Activated CD4-positive, alpha-beta memory T cell treated with anti-CD3 and anti-CD28 coated beads, Interleukin-2, amount 10 ng/mL, durations not matched to agents 7 days and 5 days (primary cell): Measurements from ENCODE around the gene UXT. TPM values are rescaled to one million over a fixed set of nuclear protein-coding genes. Genes with fewer than 3 reads are reported as not detected.
A peak's percentile ranks its signal among the peaks of the same experiment; 100 is the strongest.
"Not testable (repeated sequence)": the region's sequence is repeated elsewhere in the genome, so short reads cannot be mapped to it uniquely, and the experiment has no call there.

Experiments used
- CTCF ChIA-PET: fragments of 350-600 bp; sonication (Branson Sonifier 250); formaldehyde crosslinking; loops from one replicate; lab custom pipeline; 2021; ENCODE audit warnings: antibody characterized with exemption, inconsistent platforms; lab: Charles Lee
- POLR2A ChIA-PET: fragments of 350-600 bp; sonication (Branson Sonifier 250); formaldehyde crosslinking; loops from one replicate; lab custom pipeline; 2021; ENCODE audit warnings: antibody characterized with exemption; lab: Charles Lee
- DNase-seq: peaks from one replicate; pipeline ENCODE4 v3.0.0-alpha.2; 2020
- H3K27ac Mint-ChIP-seq: one replicate; pipeline ENCODE4 v1.8.0; 2021; ENCODE audit warnings: mild to moderate bottlenecking, mixed read lengths
- H3K27me3 Mint-ChIP-seq: one replicate; pipeline ENCODE4 v1.8.0; 2021; ENCODE audit warnings: mixed read lengths
- H3K36me3 Mint-ChIP-seq: one replicate; pipeline ENCODE4 v1.8.0; 2021; ENCODE audit warnings: low read depth, mixed read lengths
- H3K4me1 Mint-ChIP-seq: one replicate; pipeline ENCODE4 v1.8.0; 2021; ENCODE audit warnings: mixed read lengths
- H3K4me3 Mint-ChIP-seq: one replicate; pipeline ENCODE4 v1.8.0; 2021; ENCODE audit warnings: mild to moderate bottlenecking, mixed read lengths
- H3K9me3 Mint-ChIP-seq: one replicate; pipeline ENCODE4 v1.8.0; 2021; ENCODE audit warnings: mixed read lengths
- total RNA-seq, 2 experiments: library from RNA; stranded (reverse); gene quantifications; one replicate each; pipeline ENCODE4 v1.2.3, GENCODE V29; 2021

The UXT gene, protein sequence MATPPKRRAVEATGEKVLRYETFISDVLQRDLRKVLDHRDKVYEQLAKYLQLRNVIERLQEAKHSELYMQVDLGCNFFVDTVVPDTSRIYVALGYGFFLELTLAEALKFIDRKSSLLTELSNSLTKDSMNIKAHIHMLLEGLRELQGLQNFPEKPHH
- total RNA-seq: 100 to 1,000 TPM; 162 to 167 TPM

DNA sequence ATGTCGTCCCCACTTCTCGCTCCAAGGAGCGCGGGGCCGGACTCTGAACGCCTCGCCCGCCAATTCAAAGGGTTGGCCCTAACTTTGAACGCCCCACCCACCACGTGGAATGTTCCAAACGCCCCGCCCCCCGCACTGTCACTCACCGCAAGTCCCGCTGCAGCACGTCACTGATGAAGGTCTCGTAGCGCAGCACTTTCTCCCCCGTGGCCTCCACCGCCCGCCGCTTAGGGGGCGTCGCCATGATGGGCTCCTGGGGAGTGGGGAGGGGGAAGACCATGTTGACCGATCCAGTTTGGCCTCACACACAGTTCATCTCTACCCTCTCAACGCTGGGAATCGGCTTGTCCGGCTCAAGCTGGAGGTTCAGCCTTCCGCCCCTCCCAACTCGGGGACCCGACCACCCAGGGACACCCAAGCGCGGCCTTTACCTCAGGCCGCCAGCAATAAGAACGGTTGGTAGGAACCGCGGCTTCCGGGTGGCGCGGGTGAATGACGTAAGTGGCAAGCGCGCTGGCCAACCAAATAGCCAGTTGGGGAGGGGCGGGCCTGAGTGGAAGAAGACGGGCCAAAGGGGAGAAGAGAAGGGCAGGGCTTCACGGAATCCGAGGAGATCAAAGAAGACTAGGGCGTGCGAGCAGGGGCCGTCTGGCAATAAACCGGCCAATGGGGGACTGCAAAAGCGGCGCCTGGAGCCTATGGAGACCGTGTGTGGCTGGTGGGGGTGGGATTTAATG lies at the start of gene UXT:
Gene UXT (minus strand): TSS at position 497 of the 737 bp plus-strand sequence. CDS start 253 bp downstream, at position 244.
- Mint-ChIP-seq H3K27ac (peak within 1 kb of the TSS; percentile 98), H3K36me3 (peaks cover 43% of the 10 kb centered on the region), H3K9me3 (no peaks in the 10 kb centered on the region), H3K4me3 (peak within 1 kb of the TSS; percentile 86), H3K4me1 (peaks cover 44% of the 10 kb centered on the region), H3K27me3 (no peaks in the 10 kb centered on the region)
- POLR2A ChIA-PET: interaction anchor here (1.3 kb wide), 1 partner anchor 8 kb away, joined by 3 read pairs; the partner anchor contains the start of gene ELK1
- peak; percentile 94 for DNase-seq
- CTCF ChIA-PET: no interaction called here

DNA sequence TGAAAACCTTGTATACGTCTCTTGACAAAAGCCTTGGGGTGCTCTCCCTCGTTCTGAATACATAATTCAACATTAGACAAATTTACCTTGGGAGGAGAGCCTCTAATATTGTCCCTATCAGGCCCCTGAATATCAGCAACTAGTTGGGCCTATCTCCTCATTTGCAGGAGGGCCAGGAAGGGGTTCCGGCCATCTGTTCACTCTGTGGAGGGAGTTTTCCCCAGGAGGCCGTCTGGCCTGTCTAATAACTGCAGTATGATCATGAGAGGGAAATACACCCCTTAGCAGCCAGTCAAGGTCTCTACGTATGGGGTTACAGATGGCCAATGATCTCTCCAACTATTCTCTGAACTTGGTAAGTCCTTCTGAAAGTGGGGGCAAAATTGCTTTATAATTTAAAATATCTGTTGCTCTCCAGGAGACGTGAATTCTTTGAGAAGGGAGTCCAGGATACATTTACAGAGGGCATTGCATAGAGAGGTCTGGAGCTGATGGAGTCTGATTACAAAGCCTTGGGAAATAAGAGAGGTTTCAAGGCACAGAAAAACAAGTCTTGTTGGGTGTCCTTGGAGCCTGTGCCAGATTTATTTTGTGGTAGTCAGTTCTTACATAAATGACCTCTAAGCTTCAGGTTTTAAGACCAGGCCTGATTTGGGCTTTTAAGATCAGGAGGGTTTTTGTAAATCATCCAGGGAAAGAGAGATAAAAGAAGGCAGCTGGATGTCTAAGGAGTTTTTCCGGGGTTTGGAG lies 48.2 kb upstream of the UXT start:
- Mint-ChIP-seq H3K36me3 (no peaks in the 10 kb centered on the region), H3K4me1 (peaks cover 17% of the 10 kb centered on the region), H3K27me3 (peaks cover 14% of the 10 kb centered on the region), H3K9me3 (no peaks in the 10 kb centered on the region), H3K27ac (no peak overlapping the region), H3K4me3 (no peak overlapping the region)
- ChIA-PET POLR2A (no interaction called here), CTCF (no interaction called here)
- DNase-seq: no peak

DNA sequence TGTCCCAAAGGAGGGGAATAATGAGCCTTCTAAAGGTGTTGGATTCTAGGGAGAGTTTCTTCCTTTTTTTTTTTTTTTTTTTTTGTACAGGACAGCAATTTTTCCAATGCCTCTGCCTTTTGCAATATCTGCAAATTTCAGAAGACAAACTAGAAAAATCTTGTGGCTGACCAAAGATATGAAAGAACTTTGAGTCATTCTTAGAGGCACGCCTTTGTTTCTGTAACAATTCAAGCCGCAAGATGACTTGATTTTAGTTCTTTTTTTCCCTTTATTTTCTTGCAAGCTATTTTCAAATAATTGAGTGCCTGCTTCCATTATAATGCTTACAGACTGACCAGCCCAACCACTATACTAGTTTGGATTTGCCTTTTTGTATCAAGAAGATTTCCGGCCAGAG lies 47.6 kb upstream of the UXT start:
- DNase-seq: no peak
- Mint-ChIP-seq H3K36me3 (no peaks in the 10 kb centered on the region), H3K27me3 (peaks cover 14% of the 10 kb centered on the region), H3K27ac (no peak overlapping the region), H3K4me3 (no peak overlapping the region), H3K9me3 (no peaks in the 10 kb centered on the region), H3K4me1 (peaks cover 17% of the 10 kb centered on the region)
- POLR2A ChIA-PET: no interaction called here
- CTCF ChIA-PET: no interaction called here

DNA sequence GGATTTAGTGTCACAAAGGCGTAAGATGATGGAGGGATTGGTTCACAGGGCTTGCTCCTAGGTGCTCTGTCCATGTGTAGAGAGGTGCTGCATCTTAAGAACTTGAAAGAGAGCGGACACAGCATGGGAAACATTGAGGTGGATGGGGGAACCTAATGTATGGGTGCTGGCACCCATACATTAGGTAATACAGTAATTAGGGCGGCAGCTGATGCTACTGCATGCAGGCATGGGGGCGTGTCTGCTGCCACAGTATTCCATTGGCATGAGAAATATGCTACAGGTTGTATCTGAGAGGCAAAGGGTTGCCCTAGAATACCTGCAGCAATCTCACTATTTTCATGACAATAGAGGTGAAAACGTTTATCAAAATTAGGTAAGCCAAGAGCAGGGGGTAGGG lies 45.8 kb upstream of the UXT start:
- POLR2A ChIA-PET: no interaction called here

DNA sequence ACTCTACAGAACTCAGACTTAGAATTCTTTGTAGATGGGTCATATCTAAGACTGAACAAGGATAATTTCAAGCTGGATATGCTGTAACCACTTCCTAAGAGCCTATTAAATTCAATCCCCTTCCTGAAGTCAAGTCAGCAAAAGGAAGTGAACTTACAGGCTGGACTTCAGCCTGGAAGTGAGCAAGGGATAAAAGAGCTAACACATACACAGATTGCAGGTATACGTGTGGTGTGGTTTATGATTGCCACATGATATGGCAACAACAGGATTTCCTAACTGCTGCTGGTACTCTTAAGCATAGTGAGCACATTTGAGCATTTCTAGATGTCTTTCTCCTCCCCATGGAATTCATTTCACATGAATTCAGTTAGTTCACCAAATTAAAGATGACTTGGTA lies 38.2 kb upstream of the UXT start:
- Mint-ChIP-seq H3K36me3 (no peaks in the 10 kb centered on the region), H3K27ac (no peak overlapping the region), H3K4me3 (no peak overlapping the region), H3K4me1 (no peaks in the 10 kb centered on the region), H3K9me3 (no peaks in the 10 kb centered on the region), H3K27me3 (peaks cover 2% of the 10 kb centered on the region)
- ChIA-PET POLR2A (no interaction called here), CTCF (no interaction called here)
- no peak for DNase-seq

More for the DNA sequence above, 45.8 kb upstream of the UXT start:
- no peaks in the 10 kb centered on the region for H3K9me3 Mint-ChIP-seq
- H3K27ac Mint-ChIP-seq: no peak overlapping the region
- H3K36me3 Mint-ChIP-seq: no peaks in the 10 kb centered on the region
- peaks cover 17% of the 10 kb centered on the region for H3K4me1 Mint-ChIP-seq
- CTCF ChIA-PET: no interaction called here
- no peak for DNase-seq
- H3K27me3 Mint-ChIP-seq: peaks cover 16% of the 10 kb centered on the region
- H3K4me3 Mint-ChIP-seq: no peak overlapping the region

DNA sequence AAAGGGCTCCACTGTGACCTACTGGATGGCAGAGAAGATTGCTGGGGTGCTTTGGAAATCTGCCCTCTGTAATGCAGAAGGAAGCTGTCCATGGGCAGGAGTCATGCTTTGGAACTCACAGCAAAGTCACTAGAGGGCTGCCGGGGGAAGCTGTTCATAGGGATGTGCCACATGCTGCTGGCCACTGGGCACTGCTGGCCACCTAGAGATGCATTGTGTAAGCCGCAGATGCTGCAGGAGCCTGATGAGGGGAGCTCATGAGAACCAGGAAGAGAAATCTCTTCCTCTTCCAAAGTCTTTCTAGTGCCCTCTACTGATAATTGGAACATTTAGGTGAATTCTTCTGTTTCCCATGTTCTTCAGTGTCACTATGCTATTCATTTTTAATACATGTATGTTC lies 31.2 kb upstream of the UXT start:
- H3K4me3 Mint-ChIP-seq: no peak overlapping the region
- peaks cover 6% of the 10 kb centered on the region for H3K27me3 Mint-ChIP-seq
- no peaks in the 10 kb centered on the region for H3K9me3 Mint-ChIP-seq
- no peaks in the 10 kb centered on the region for H3K36me3 Mint-ChIP-seq
- no peak for DNase-seq
- H3K4me1 Mint-ChIP-seq: no peaks in the 10 kb centered on the region
- ChIA-PET POLR2A (no interaction called here), CTCF (no interaction called here)
- H3K27ac Mint-ChIP-seq: no peak overlapping the region

DNA sequence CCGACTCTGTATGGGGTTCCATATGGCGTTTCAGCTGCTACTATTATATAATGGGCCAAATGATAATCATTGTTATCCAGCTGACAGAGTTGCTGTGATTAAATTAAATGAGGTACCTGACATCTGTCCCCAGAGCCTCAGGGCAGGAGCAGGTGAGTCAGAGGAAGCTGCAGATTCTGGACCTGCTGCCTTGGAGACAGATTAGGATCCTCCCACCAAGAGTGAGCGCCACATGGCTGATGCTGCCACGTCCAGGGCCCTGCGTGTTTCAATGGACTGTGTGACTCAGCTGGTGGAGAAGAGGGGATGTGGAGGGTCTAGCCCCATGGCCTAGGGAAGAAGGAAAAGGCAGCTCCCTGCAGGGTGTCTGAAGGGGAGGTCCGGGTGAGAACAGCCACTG lies 28.3 kb upstream of the UXT start:
- Mint-ChIP-seq H3K4me1 (no peaks in the 10 kb centered on the region), H3K4me3 (no peak overlapping the region), H3K27ac (no peak overlapping the region), H3K9me3 (no peaks in the 10 kb centered on the region), H3K27me3 (peaks cover 8% of the 10 kb centered on the region), H3K36me3 (no peaks in the 10 kb centered on the region)
- POLR2A ChIA-PET: no interaction called here
- no peak for DNase-seq
- CTCF ChIA-PET: no interaction called here

DNA sequence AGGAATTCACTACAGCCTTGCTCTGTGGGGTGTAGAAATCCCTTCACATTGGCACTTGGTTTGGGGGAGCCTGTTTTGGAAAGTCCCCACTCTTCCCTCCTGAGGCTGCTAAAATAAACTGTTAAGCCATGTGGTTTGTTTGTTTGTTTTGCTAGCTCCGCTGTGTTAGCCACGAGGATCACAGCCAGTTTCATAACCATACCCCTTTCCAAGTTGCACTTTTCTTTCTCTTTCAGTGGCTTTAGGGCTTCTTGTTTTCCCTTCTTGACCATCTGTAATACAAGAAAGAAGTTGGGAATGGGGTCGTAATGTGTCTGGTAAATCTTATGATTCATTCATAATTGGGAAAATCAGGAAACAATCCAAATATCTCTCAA lies 24.8 kb upstream of the UXT start:
- no peak for DNase-seq
- peaks cover 1% of the 10 kb centered on the region for H3K27me3 Mint-ChIP-seq
- CTCF ChIA-PET: no interaction called here
- no peaks in the 10 kb centered on the region for H3K36me3 Mint-ChIP-seq
- POLR2A ChIA-PET: interaction anchor here (0.7 kb wide), 1 partner anchor 40 kb away, joined by 3 read pairs; no protein-coding TSS in a partner anchor
- no peak overlapping the region for H3K4me3 Mint-ChIP-seq
- H3K27ac Mint-ChIP-seq: no peak overlapping the region
- no peaks in the 10 kb centered on the region for H3K9me3 Mint-ChIP-seq
- no peaks in the 10 kb centered on the region for H3K4me1 Mint-ChIP-seq

DNA sequence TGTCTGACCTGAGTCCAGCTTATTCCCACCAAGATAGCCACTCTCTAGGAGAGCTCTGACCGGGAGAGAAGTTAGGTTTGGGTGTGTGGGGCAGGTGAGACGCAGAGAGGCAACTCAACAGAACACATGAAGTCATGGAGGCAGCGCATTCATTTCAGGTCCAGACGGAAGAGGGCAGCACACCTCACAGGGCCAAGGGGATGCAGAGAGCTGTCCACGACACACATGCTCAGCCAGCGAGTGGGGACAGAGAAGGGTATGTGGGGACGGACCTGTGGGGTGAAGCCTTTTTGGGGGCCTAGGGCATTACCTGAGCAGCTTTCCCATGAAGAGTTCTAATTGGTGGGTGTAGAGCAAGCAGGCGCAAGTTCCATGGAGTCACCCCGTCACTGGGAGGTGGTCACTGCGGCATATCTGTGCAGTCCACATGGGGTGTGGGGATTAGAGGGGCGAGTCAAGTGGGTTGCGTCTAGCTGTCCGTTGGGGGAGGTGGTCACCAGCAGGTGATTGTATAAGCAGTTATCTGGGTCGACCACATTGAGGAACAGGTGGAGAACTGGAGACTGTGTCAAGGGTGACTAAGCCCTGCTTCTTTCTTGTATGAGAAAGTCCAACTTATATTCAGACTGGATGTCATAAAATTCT lies 24.3 kb upstream of the UXT start:
- no peaks in the 10 kb centered on the region for H3K4me1 Mint-ChIP-seq
- peaks cover 1% of the 10 kb centered on the region for H3K27me3 Mint-ChIP-seq
- DNase-seq: no peak
- H3K9me3 Mint-ChIP-seq: no peaks in the 10 kb centered on the region
- H3K36me3 Mint-ChIP-seq: no peaks in the 10 kb centered on the region
- POLR2A ChIA-PET: interaction anchor here (0.7 kb wide), 1 partner anchor 39 kb away, joined by 3 read pairs; no protein-coding TSS in a partner anchor
- no peak overlapping the region for H3K4me3 Mint-ChIP-seq
- CTCF ChIA-PET: no interaction called here
- H3K27ac Mint-ChIP-seq: no peak overlapping the region

DNA sequence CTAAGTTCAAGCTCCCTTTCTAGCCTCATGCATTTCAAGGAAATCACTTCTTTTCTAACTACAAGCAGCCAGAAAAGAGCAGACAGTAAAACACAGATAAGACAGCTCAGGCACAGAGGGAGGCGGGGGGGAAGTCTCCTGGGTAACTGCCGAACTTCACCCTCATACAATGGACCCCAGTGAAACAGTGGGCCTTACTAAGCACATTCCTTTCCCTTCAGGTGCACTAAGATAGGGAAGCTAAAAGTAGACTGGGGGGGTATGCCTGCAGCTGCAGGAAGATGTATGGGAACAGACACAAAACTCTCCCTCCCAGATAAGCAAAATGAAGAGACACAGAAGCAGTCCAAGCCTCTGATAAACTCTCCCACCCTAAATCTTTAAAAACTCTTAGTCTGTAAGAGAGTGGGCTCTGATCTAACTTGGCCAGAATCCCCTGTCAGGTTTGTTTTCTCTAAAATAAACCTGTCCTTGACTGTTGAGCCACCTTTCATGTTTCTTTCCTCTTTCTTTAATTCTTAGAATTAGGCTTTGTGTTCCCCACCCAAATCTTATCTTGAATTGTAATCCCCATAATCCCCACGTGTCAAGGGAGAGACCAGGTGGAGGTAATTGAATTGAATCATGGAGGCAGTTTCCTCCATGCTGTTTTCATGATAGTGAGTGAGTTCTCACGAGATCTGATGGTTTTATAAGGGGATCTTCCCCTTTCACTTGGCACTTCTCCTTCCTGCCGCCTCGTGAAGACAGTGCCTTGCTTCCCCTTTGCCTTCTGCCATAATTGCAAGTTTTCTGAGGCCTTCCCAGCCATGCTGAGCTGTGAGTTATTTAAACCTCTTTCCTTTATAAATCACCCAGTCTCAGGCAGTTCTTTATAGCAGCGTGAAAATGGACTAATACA lies 17.2 kb upstream of the UXT start:
- H3K9me3 Mint-ChIP-seq, POLR2A ChIA-PET, H3K36me3 Mint-ChIP-seq, CTCF ChIA-PET, H3K4me3 Mint-ChIP-seq, H3K27ac Mint-ChIP-seq, H3K4me1 Mint-ChIP-seq, H3K27me3 Mint-ChIP-seq, DNase-seq: not testable (repeated sequence)

DNA sequence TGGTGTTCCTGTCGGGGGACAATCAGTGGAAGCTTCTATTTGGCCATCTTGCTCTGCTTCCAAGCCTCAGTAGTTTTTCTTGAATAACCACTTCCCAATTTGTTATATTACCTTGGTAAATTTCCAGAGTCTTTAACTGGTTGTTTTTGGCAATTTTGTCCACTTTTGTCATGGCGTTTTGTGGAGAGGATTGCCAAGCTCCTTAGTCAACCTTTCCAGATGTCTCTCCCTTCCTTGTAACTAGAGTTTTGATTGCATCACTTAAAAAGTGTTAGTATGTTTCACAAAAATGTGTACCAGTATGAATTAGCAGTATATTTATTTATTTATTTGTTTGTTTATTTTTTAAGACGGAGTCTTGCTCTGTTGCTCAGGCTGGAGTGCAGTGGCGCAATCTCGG lies 15.8 kb upstream of the UXT start:
- Mint-ChIP-seq H3K9me3 (no peaks in the 10 kb centered on the region), H3K27ac (no peak overlapping the region), H3K4me3 (no peak overlapping the region), H3K36me3 (no peaks in the 10 kb centered on the region), H3K4me1 (no peaks in the 10 kb centered on the region), H3K27me3 (no peaks in the 10 kb centered on the region)
- CTCF ChIA-PET: no interaction called here
- POLR2A ChIA-PET: no interaction called here
- no peak for DNase-seq

DNA sequence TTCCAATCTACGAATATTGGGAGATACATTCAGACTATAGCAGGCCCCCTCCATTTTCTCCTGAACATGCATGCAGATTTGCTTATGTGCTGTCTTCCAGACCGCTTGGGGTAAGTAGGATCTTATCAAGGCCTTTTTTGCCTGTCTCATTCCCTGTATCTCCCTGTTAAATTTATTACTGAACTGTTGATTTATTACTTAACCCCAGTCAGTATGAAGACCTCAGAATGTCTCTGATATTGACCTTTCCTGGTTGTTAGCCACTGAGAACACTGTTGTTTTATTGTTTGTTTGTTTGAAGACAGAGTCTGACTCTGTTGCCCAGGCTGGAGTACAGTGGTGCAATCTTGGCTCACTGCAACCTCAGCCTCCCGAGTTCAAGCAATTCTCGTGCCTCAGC lies 6.8 kb upstream of the UXT start:
- H3K9me3 Mint-ChIP-seq, H3K4me1 Mint-ChIP-seq, H3K27ac Mint-ChIP-seq, H3K36me3 Mint-ChIP-seq, DNase-seq, H3K4me3 Mint-ChIP-seq, POLR2A ChIA-PET, CTCF ChIA-PET, H3K27me3 Mint-ChIP-seq: not testable (repeated sequence)
